Ovary (tissue), 9 donors: ENCODE measurements around the gene GRK5. TPM values are rescaled to one million over a fixed set of nuclear protein-coding genes. Genes with fewer than 3 reads are reported as not detected.

Source experiments
- DNase-seq, 5 donors: peaks; one replicate each; pipeline ENCODE4 v3.0.0-alpha.2; 2019 to 2020
- H3K27ac ChIP-seq, 2 donors: fragments of 200-600 bp; one replicate each; pipeline versions ENCODE4 v1.5.1 to v1.8.0; 2019 to 2022
- H3K27me3 ChIP-seq: fragments of 200-600 bp; one replicate; pipeline ENCODE4 v1.8.0; 2022
- H3K36me3 ChIP-seq: fragments of 200-600 bp; sonication (generic); one replicate; pipeline ENCODE4 v1.5.1; 2019
- H3K4me1 ChIP-seq: one replicate; pipeline ENCODE4 v1.8.1; 2013; ENCODE audit warnings: mild to moderate bottlenecking, moderate library complexity; ENCODE audit not compliant: insufficient read depth
- H3K4me3 ChIP-seq: fragments of 200-600 bp; sonication (generic); one replicate; pipeline ENCODE4 v1.5.1; 2017
- H3K9me3 ChIP-seq, 2 donors: fragments of 200-600 bp in 1 of 2; sonication (generic) in 1 of 2; one replicate each; pipeline versions ENCODE4 v1.5.1 to v1.8.1; 2013 to 2019; ENCODE audit warnings: mild to moderate bottlenecking in 1 of 2, moderate library complexity in 1 of 2
- EP300 ChIP-seq: sonication (generic); formaldehyde crosslinking; IDR thresholded peaks from one replicate; pipeline ENCODE4 v1.6.1; 2017; ENCODE audit warnings: antibody characterized with exemption
- POLR2A ChIP-seq: fragments of 450-650 bp; IDR thresholded peaks from one replicate; pipeline ENCODE4 v1.6.1; 2017; ENCODE audit warnings: antibody characterized with exemption, mild to moderate bottlenecking, moderate library complexity
- WGBS, 3 donors: extraction: QIAGEN DNeasy Blood & Tissue Kit in 1 of 3; methylation state at CpG; one replicate each; pipeline versions ENCODE4 v1.1.5 to v1.1.7; 2013 to 2017; 5-methylcytosine and 5-hydroxymethylcytosine counted together
- intact Hi-C, 4 donors: fragments of 100-400 bp; cut with DNase I; formaldehyde crosslinking; loops; one replicate each; pipeline versions ENCODE4 v1.11.0 to v1.15.1; 2022 to 2023
- polyA plus RNA-seq, 2 donors: library from polyadenylated mRNA; stranded (reverse); fragments of 200-250 nt in 1 of 2; fragments of 350-450 nt in 1 of 2; fragmentation: Illumina TruSeq in 1 of 2; extraction: RNeasy Lipid Tissue Mini Kit (QIAGEN cat#74804) in 1 of 2; gene quantifications; one replicate each; pipeline ENCODE4 v1.2.3, GENCODE V29; 2013 to 2014
- total RNA-seq, 7 donors: library from RNA; depleted of rRNA in 2 of 7; stranded (reverse); fragments of >200 nt in 2 of 7; fragmentation: NEBNext Ultra II Directional in 3 of 7; extraction: Animal tissue kit (Norgen Biotek cat#: 25700) in 3 of 7; gene quantifications; one replicate each; pipeline versions ENCODE4 v1.1.0 to v1.2.4, GENCODE V29; 2016 to 2023
- TF ChIP-seq, protein P1 (sequence below), 3 donors: fragments of 450-650 bp in 2 of 3; fragments of 200-600 bp in 1 of 3; IDR thresholded peaks; one replicate each; pipeline versions ENCODE4 v1.5.1 to v1.8.0; 2016 to 2022; ENCODE audit warnings: antibody characterized with exemption in 3 of 3, mild to moderate bottlenecking in 1 of 3
- donor health status: DM: no; HTN: no; CAD: no; lungs with moderate emphysema.
- donor health status: DM: no; HTN: no; CAD: no.
- donor health status: Bipolar disorder and iron deficiency.
- donor health status: DM: yes; HTN: yes; CAD: no.
- donor health status: DM: no; HTN: no; CAD: no.
- donor health status: DM: yes; HTN: yes; CAD: no.

GRK5 gene
- total and polyA plus RNA-seq, 9 donors, result 10.0 to 115 (median 38.2) TPM

DNA sequence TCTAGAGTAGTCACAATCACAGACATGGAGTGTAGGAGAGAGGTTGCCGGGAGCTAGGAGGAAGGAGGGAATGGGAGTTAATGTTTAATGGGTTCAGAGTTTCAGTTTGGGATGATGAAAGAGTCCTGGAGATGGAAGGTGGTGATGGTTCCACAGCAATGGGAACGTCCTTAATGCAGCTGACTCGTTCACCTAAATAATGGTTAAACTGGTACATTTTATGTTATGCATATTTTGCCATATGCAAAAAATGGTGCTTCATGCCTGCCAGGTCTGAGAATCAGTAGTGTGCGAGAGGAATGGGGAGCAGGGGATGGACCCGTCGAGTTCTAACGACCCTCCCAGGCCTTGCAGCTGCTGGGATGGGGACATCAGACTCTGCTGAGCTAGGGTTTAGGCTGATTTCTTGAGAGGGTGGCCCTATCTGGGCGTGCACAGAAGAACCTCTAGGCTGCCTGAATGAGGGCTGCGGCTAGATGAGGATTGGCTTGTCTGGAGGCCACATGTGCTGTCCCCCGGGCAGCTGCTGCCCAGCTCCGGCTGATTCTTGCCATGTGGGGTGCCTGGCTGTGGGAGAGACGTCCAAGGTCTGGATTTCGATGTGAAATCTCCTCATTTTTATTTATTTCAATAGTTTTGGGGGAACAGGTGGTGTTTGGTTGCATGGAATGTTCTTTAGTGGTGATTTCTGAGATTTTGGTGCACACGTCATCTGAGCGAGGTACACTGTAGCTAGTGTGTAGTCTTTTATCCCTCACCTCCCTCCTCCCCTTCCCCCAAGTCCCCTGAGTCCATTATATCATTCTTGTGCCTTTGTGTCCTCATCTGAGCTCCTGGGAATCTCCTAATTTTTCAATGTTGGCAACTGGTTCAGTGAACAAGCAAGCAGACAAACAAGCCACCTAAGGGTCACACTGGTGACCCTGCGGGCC is 116.0 kb downstream of the GRK5 start:
- Histone ChIP-seq H3K9me3 (no peaks in the 10 kb centered on the region), H3K4me1 (peaks cover 2% of the 10 kb centered on the region), H3K36me3 (no peaks in the 10 kb centered on the region), H3K27me3 (no peaks in the 10 kb centered on the region), H3K27ac (no peak overlapping the region), H3K4me3 (no peak overlapping the region)
- intact Hi-C loops, result no loop called here
- DNase-seq, result no peak
- TF ChIP-seq, protein P1, sequence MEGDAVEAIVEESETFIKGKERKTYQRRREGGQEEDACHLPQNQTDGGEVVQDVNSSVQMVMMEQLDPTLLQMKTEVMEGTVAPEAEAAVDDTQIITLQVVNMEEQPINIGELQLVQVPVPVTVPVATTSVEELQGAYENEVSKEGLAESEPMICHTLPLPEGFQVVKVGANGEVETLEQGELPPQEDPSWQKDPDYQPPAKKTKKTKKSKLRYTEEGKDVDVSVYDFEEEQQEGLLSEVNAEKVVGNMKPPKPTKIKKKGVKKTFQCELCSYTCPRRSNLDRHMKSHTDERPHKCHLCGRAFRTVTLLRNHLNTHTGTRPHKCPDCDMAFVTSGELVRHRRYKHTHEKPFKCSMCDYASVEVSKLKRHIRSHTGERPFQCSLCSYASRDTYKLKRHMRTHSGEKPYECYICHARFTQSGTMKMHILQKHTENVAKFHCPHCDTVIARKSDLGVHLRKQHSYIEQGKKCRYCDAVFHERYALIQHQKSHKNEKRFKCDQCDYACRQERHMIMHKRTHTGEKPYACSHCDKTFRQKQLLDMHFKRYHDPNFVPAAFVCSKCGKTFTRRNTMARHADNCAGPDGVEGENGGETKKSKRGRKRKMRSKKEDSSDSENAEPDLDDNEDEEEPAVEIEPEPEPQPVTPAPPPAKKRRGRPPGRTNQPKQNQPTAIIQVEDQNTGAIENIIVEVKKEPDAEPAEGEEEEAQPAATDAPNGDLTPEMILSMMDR (IDR thresholded peaks at IDR 0.05), result no peak
- TF ChIP-seq EP300 (no peak), POLR2A (no peak)
- WGBS, 3 donors, result 79 to 86% (median 84%) methylated on average over 16 of the region's 16 CpGs

DNA sequence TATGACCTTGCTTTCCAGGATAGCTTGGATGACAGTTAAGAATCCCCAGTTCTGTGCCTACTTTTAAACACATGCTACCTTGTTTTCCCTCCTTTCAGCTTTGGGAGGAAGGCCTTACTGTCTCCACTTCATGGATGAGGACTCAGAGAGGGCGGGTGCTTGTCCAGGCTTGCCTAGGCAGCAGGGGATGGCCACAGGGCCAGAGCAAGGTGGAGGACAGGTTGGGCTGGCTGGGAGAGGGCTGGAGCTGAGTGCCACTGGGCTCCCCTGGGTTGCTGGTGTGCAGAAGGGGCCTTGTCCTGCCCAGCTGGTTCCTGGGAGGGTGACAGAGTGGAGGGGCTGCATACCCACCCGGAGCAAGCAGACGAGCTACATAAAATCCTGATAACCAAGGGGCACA is 117.8 kb downstream of the GRK5 start:
- 81 to 88% (median 85%) methylated on average over 3 of the region's 3 CpGs for WGBS, 3 donors
- intact Hi-C loops, result no loop called here

DNA sequence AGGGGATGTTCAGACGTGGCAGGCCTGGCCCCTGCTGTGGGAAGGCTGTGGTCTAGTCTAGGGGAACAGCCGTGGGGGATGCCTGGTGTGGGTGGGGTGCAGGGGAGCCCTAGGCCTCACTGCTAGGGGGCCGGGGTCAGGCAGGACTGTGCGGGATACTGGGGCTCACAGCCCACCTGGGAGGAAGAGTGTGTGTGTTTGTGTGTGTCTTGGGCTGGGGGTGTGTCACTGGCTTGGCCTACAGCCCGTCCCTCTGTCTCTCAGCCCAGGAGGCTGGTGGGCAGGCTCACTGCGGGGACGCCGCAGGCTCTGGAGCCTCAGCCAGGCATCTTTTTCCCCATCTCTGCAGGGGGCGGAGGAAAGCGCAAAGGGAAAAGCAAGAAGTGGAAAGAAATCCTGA is 118.8 kb downstream of the GRK5 start:
- H3K36me3 ChIP-seq, result no peaks in the 10 kb centered on the region
- TF ChIP-seq POLR2A, result no peak
- no peak for TF ChIP-seq EP300
- TF ChIP-seq, protein P1 (IDR thresholded peaks at IDR 0.05), result no peak
- no peak overlapping the region for H3K4me3 ChIP-seq
- 86 to 91% (median 89%) methylated on average over 10 of the region's 10 CpGs for WGBS, 3 donors
- intact Hi-C loops, result no loop called here
- no peak for DNase-seq
- no peaks in the 10 kb centered on the region for H3K4me1 ChIP-seq
- no peaks in the 10 kb centered on the region for H3K27me3 ChIP-seq
- H3K27ac ChIP-seq, result no peak overlapping the region
- no peaks in the 10 kb centered on the region for H3K9me3 ChIP-seq

More for the DNA sequence above, 117.8 kb downstream of the GRK5 start:
- Histone ChIP-seq H3K4me3 (no peak overlapping the region), H3K27me3 (no peaks in the 10 kb centered on the region), H3K4me1 (peaks cover 2% of the 10 kb centered on the region), H3K9me3 (no peaks in the 10 kb centered on the region), H3K27ac (no peak overlapping the region), H3K36me3 (no peaks in the 10 kb centered on the region)
- TF ChIP-seq, protein P1 (IDR thresholded peaks at IDR 0.05), result no peak
- TF ChIP-seq EP300, result no peak
- no peak for TF ChIP-seq POLR2A
- no peak for DNase-seq

GRCh38 chr10:119327096-119327745 is 119.8 kb downstream of the GRK5 start:
- Histone ChIP-seq H3K36me3 (no peaks in the 10 kb centered on the region), H3K27ac (no peak overlapping the region), H3K27me3 (no peaks in the 10 kb centered on the region), H3K4me1 (no peaks in the 10 kb centered on the region), H3K9me3 (no peaks in the 10 kb centered on the region), H3K4me3 (no peak overlapping the region)
- no peak for DNase-seq
- TF ChIP-seq POLR2A, result no peak
- TF ChIP-seq, protein P1 (IDR thresholded peaks at IDR 0.05), result no peak
- TF ChIP-seq EP300, result no peak
- 88 to 92% (median 88%) methylated on average over 12 to 14 of the region's 14 CpGs for WGBS, 3 donors
- intact Hi-C loops, result no loop called here
